Tibial nerve (tissue), 3 donors: ENCODE data around the gene CGN.

ENCODE experiments used
- CTCF ChIP-seq, 5 experiments: fragments of 200-600 bp in 3 of 5; fragments of 450-650 bp in 2 of 5; sonication (generic) in 3 of 5; IDR thresholded peaks; one replicate each; pipeline ENCODE4 v1.5.1; 2016 to 2019; ENCODE audit warnings: antibody characterized with exemption in 5 of 5, mild to moderate bottlenecking in 3 of 5, moderate library complexity in 2 of 5
- POLR2A ChIP-seq, 2 donors: fragments of 450-650 bp; IDR thresholded peaks; one replicate each; pipeline ENCODE4 v1.6.1; 2017; ENCODE audit warnings: antibody characterized with exemption in 2 of 2, mild to moderate bottlenecking in 2 of 2, moderate library complexity in 2 of 2

GRCh38 chr1:151581921-151582320, 70.7 kb downstream of the CGN start:
- TF ChIP-seq POLR2A (IDR thresholded peaks at IDR 0.05): no peak
- no peak for TF ChIP-seq CTCF (IDR thresholded peaks at IDR 0.05)
